RWPE1 (cell line): ENCODE results near the gene TMEM176A.
"Not testable (repeated sequence)": the region's sequence is repeated elsewhere in the genome, so short reads cannot be mapped to it uniquely, and the experiment has no call there.

Experiments used
- CTCF ChIA-PET: fragments of 350-600 bp; sonication (Branson Sonifier 250); formaldehyde crosslinking; extraction: SDS; loops from one replicate; lab custom pipeline; 2021; lab: Yijun Ruan, JAX
- POLR2A ChIA-PET: fragments of 400-600 bp; formaldehyde crosslinking; extraction: SDS; loops from one replicate; lab custom pipeline; 2020; ENCODE audit warnings: antibody characterized with exemption; ENCODE audit not compliant: low non-redundant PET; lab: Yijun Ruan, JAX
- DNase-seq: peaks from one replicate; pipeline ENCODE4 v3.0.0; 2012; ENCODE audit warnings: low spot score
- H3K27ac ChIP-seq: fragments of 450-650 bp; 2 replicates; pipeline ENCODE4 v1.5.1; 2017
- CTCF ChIP-seq: fragments of 450-650 bp; conservative IDR thresholded peaks from 2 replicates; pipeline ENCODE4 v1.5.1; 2017; ENCODE audit warnings: low read depth, mild to moderate bottlenecking

Gene TMEM176A

GRCh38 chr7:150756166-150756565 lies 44.4 kb upstream of the TMEM176A start:
- ChIA-PET CTCF (no interaction called here), POLR2A (no interaction called here)
- DNase-seq, result no peak
- H3K27ac ChIP-seq, result no peak overlapping the region
- TF ChIP-seq CTCF, result no peak

- POLR2A ChIA-PET, result no interaction called here
- CTCF ChIA-PET, result interaction anchor here (0.6 kb wide), 1 partner anchor 274 kb away, joined by 4 read pairs; no protein-coding TSS in a partner anchor
Observed at GRCh38 chr7:150756858-150757257, 43.7 kb upstream of the TMEM176A start.

GRCh38 chr7:150759479-150759878 lies 41.1 kb upstream of the TMEM176A start:
- no peak for DNase-seq
- POLR2A ChIA-PET, result no interaction called here

More at GRCh38 chr7:150756858-150757257, 43.7 kb upstream of the TMEM176A start:
- no peak for TF ChIP-seq CTCF
- H3K27ac ChIP-seq, result no peak overlapping the region
- no peak for DNase-seq

GRCh38 chr7:150766334-150766709 lies 34.2 kb upstream of the TMEM176A start:
- CTCF ChIA-PET, result interaction anchor here (0.6 kb wide), 1 partner anchor 24 kb away, joined by 5 read pairs; no protein-coding TSS in a partner anchor
- TF ChIP-seq CTCF, result no peak
- H3K27ac ChIP-seq, result no peak overlapping the region
- POLR2A ChIA-PET, result no interaction called here
- no peak for DNase-seq

More at GRCh38 chr7:150759479-150759878, 41.1 kb upstream of the TMEM176A start:
- CTCF ChIA-PET, result no interaction called here
- no peak for TF ChIP-seq CTCF
- H3K27ac ChIP-seq, result no peak overlapping the region

GRCh38 chr7:150769768-150770167 lies 30.8 kb upstream of the TMEM176A start:
- CTCF ChIA-PET, result no interaction called here
- H3K27ac ChIP-seq, result no peak overlapping the region
- POLR2A ChIA-PET, result no interaction called here
- no peak for TF ChIP-seq CTCF
- DNase-seq, result no peak

GRCh38 chr7:150774131-150774530 lies 26.4 kb upstream of the TMEM176A start:
- DNase-seq, POLR2A ChIA-PET, CTCF ChIA-PET, H3K27ac ChIP-seq: not testable (repeated sequence)

GRCh38 chr7:150778014-150778737 lies 22.4 kb upstream of the TMEM176A start:
- CTCF ChIA-PET, result interaction anchor here (1.0 to 1.6 kb wide), 3 partner anchors 15 to 240 kb away, joined by 4 to 7 read pairs (median 4); no protein-coding TSS in a partner anchor
- no peak for DNase-seq
- TF ChIP-seq CTCF, result no peak
- no peak overlapping the region for H3K27ac ChIP-seq
- POLR2A ChIA-PET, result no interaction called here
